ENCODE measurements around the gene THUMPD1. TPM values are rescaled to one million over a fixed set of nuclear protein-coding genes. Genes with fewer than 3 reads are reported as not detected.
A peak's percentile ranks its signal among the peaks of the same experiment; 100 is the strongest.
"Not testable (repeated sequence)": the region's sequence is repeated elsewhere in the genome, so short reads cannot be mapped to it uniquely, and the experiment has no call there.

The THUMPD1 gene
- total and polyA plus RNA-seq, 4 experiments from 2014 or later, result 58.1 to 74.4 (median 73.1) TPM

GRCh38 chr16:20762404-20763123 lies 20.9 kb upstream of the THUMPD1 start:
- DNase-seq, result no peak
- H3K9me3 Mint-ChIP-seq, result peaks cover 0 to 11% (median 4%) of the 10 kb centered on the region in 8 donors
- peak overlapping the region in 6 of 7 donors; percentile 80 to 99 (median 98) for H3K27ac Mint-ChIP-seq
- intact Hi-C loops (cut with micrococcal nuclease), result loop anchor here (1.0 to 5.0 kb wide), 2 partner anchors 21 to 140 kb away; partner anchors contain the start of genes DCUN1D3, LYRM1 and THUMPD1
- Histone ChIP-seq H3K36me3 (ENCODE audit: insufficient read depth, low read length) (no peaks in the 10 kb centered on the region), H3K27me3 (ENCODE audit: insufficient read depth, low read length) (no peaks in the 10 kb centered on the region), H3K9me3 (ENCODE audit: control insufficient read depth in 1 of 2, low read length in 2 of 2) (no peaks in the 10 kb centered on the region), H3K4me3 (ENCODE audit: low read length in 2 of 2) (no peak overlapping the region), H3K4me1 (ENCODE audit: insufficient read depth, low read length) (peaks cover 20% of the 10 kb centered on the region), H3K27ac (ENCODE audit: low read depth, low read length) (peak overlapping the region; percentile 64)
- peaks cover 12 to 34% (median 24%) of the 10 kb centered on the region in 4 donors for H3K4me1 Mint-ChIP-seq
- H3K36me3 Mint-ChIP-seq, result peaks cover 9 to 18% of the 10 kb centered on the region in 2 donors
- CTCF ChIA-PET (ENCODE audit: partially characterized antibody), result interaction anchor here (0.6 to 0.9 kb wide), 2 partner anchors 22 to 866 kb away, joined by 3 to 4 read pairs; no protein-coding TSS in a partner anchor
- POLR2A ChIA-PET (ENCODE audit: partially characterized antibody), result interaction anchor here (4.9 kb wide), 1 partner anchor 21 kb away, joined by 32 read pairs; the partner anchor contains the start of gene THUMPD1
- no peaks in the 10 kb centered on the region for H3K27me3 Mint-ChIP-seq
- peak overlapping the region; percentile 88 to 97 (median 94) for H3K4me3 Mint-ChIP-seq

GRCh38 chr16:20761175-20761574 lies 19.6 kb upstream of the THUMPD1 start:
- peak overlapping the region in 1 of 8 donors; percentile 5 for H3K4me3 Mint-ChIP-seq
- no peak for DNase-seq
- peaks cover 20% of the 10 kb centered on the region for H3K4me1 ChIP-seq (ENCODE audit: insufficient read depth, low read length)
- POLR2A ChIA-PET (ENCODE audit: partially characterized antibody), result interaction anchor here (4.9 kb wide), 1 partner anchor 20 kb away, joined by 32 read pairs; the partner anchor contains the start of gene THUMPD1
- CTCF ChIA-PET (ENCODE audit: partially characterized antibody), result no interaction called here
- no peaks in the 10 kb centered on the region for H3K36me3 ChIP-seq (ENCODE audit: insufficient read depth, low read length)
- H3K36me3 Mint-ChIP-seq, result peaks cover 9 to 18% of the 10 kb centered on the region in 2 donors
- no peaks in the 10 kb centered on the region for H3K27me3 ChIP-seq (ENCODE audit: insufficient read depth, low read length)
- no peak overlapping the region for H3K27ac Mint-ChIP-seq
- intact Hi-C loops (cut with micrococcal nuclease), result loop anchor here (5.0 kb wide), 1 partner anchor 141 kb away; the partner anchor contains the start of genes DCUN1D3 and LYRM1
- no peak overlapping the region for H3K27ac ChIP-seq (ENCODE audit: low read depth, low read length)
- no peaks in the 10 kb centered on the region for H3K27me3 Mint-ChIP-seq
- H3K4me3 ChIP-seq (ENCODE audit: low read length in 2 of 2), result no peak overlapping the region
- peaks cover 0 to 11% (median 5%) of the 10 kb centered on the region in 8 donors for H3K9me3 Mint-ChIP-seq
- peaks cover 12 to 34% (median 24%) of the 10 kb centered on the region in 4 donors for H3K4me1 Mint-ChIP-seq
- no peaks in the 10 kb centered on the region for H3K9me3 ChIP-seq (ENCODE audit: control insufficient read depth in 1 of 2, low read length in 2 of 2)

- peaks cover 20% of the 10 kb centered on the region for H3K4me1 ChIP-seq (ENCODE audit: insufficient read depth, low read length)
- CTCF ChIA-PET (ENCODE audit: partially characterized antibody), result no interaction called here
- Mint-ChIP-seq H3K9me3 (peaks cover 0 to 11% (median 5%) of the 10 kb centered on the region in 8 donors), H3K27ac (no peak overlapping the region), H3K27me3 (no peaks in the 10 kb centered on the region), H3K4me3 (no peak overlapping the region), H3K4me1 (peaks cover 12 to 34% (median 24%) of the 10 kb centered on the region in 4 donors), H3K36me3 (peaks cover 9 to 18% of the 10 kb centered on the region in 2 donors)
- POLR2A ChIA-PET (ENCODE audit: partially characterized antibody), result interaction anchor here (4.9 kb wide), 1 partner anchor 19 kb away, joined by 32 read pairs; the partner anchor contains the start of gene THUMPD1
- no peaks in the 10 kb centered on the region for H3K27me3 ChIP-seq (ENCODE audit: insufficient read depth, low read length)
- H3K27ac ChIP-seq (ENCODE audit: low read depth, low read length), result no peak overlapping the region
- no peaks in the 10 kb centered on the region for H3K36me3 ChIP-seq (ENCODE audit: insufficient read depth, low read length)
- no peak for DNase-seq
- intact Hi-C loops (cut with micrococcal nuclease), result loop anchor here (5.0 kb wide), 1 partner anchor 142 kb away; the partner anchor contains the start of genes DCUN1D3 and LYRM1
- no peak overlapping the region for H3K4me3 ChIP-seq (ENCODE audit: low read length in 2 of 2)
- H3K9me3 ChIP-seq (ENCODE audit: control insufficient read depth in 1 of 2, low read length in 2 of 2), result no peaks in the 10 kb centered on the region
Measured at GRCh38 chr16:20760346-20760745, 18.7 kb upstream of the THUMPD1 start.

GRCh38 chr16:20755799-20756198 lies 14.2 kb upstream of the THUMPD1 start:
- H3K4me1 Mint-ChIP-seq; H3K27me3 Mint-ChIP-seq; H3K4me3 ChIP-seq (ENCODE audit: low read length in 2 of 2); POLR2A ChIA-PET (ENCODE audit: partially characterized antibody); H3K36me3 Mint-ChIP-seq; intact Hi-C loops (cut with micrococcal nuclease); CTCF ChIA-PET (ENCODE audit: partially characterized antibody); H3K27me3 ChIP-seq (ENCODE audit: insufficient read depth, low read length); H3K4me1 ChIP-seq (ENCODE audit: insufficient read depth, low read length); H3K4me3 Mint-ChIP-seq; H3K36me3 ChIP-seq (ENCODE audit: insufficient read depth, low read length); DNase-seq; H3K9me3 ChIP-seq (ENCODE audit: control insufficient read depth in 1 of 2, low read length in 2 of 2); H3K27ac Mint-ChIP-seq; H3K27ac ChIP-seq (ENCODE audit: low read depth, low read length): not testable (repeated sequence)
- H3K9me3 Mint-ChIP-seq, result peaks cover 0 to 21% (median 12%) of the 10 kb centered on the region in 8 donors

- no peak overlapping the region for H3K27ac ChIP-seq (ENCODE audit: low read depth, low read length)
- POLR2A ChIA-PET (ENCODE audit: partially characterized antibody), result no interaction called here
- CTCF ChIA-PET (ENCODE audit: partially characterized antibody), result no interaction called here
- Mint-ChIP-seq H3K36me3 (peaks cover 0 to 7% of the 10 kb centered on the region in 2 donors), H3K4me3 (no peak overlapping the region), H3K9me3 (peaks cover 0 to 20% (median 11%) of the 10 kb centered on the region in 8 donors), H3K4me1 (no peaks in the 10 kb centered on the region), H3K27ac (no peak overlapping the region), H3K27me3 (peaks cover 0 to 6% of the 10 kb centered on the region in 2 donors)
- H3K36me3 ChIP-seq (ENCODE audit: insufficient read depth, low read length), result no peaks in the 10 kb centered on the region
- DNase-seq, result no peak
- no peaks in the 10 kb centered on the region for H3K4me1 ChIP-seq (ENCODE audit: insufficient read depth, low read length)
- H3K9me3 ChIP-seq (ENCODE audit: control insufficient read depth in 1 of 2, low read length in 2 of 2), result peaks cover 0 to 5% of the 10 kb centered on the region in 2 donors
- intact Hi-C loops (cut with micrococcal nuclease), result no loop called here
- no peaks in the 10 kb centered on the region for H3K27me3 ChIP-seq (ENCODE audit: insufficient read depth, low read length)
- no peak overlapping the region for H3K4me3 ChIP-seq (ENCODE audit: low read length in 2 of 2)
Measured at GRCh38 chr16:20755238-20755637, 13.6 kb upstream of the THUMPD1 start.

GRCh38 chr16:20753727-20754126 lies 12.1 kb upstream of the THUMPD1 start:
- ChIA-PET POLR2A (ENCODE audit: partially characterized antibody) (no interaction called here), CTCF (ENCODE audit: partially characterized antibody) (no interaction called here)
- intact Hi-C loops (cut with micrococcal nuclease), result no loop called here
- peaks cover 0 to 22% (median 9%) of the 10 kb centered on the region in 8 donors for H3K9me3 Mint-ChIP-seq
- Histone ChIP-seq H3K27ac (ENCODE audit: low read depth, low read length) (no peak overlapping the region), H3K36me3 (ENCODE audit: insufficient read depth, low read length) (no peaks in the 10 kb centered on the region), H3K4me3 (ENCODE audit: low read length in 2 of 2) (no peak overlapping the region), H3K4me1 (ENCODE audit: insufficient read depth, low read length) (no peaks in the 10 kb centered on the region), H3K9me3 (ENCODE audit: control insufficient read depth in 1 of 2, low read length in 2 of 2) (peaks cover 0 to 5% of the 10 kb centered on the region in 2 donors), H3K27me3 (ENCODE audit: insufficient read depth, low read length) (no peaks in the 10 kb centered on the region)
- H3K27ac Mint-ChIP-seq, result no peak overlapping the region
- no peak for DNase-seq
- peaks cover 0 to 6% of the 10 kb centered on the region in 2 donors for H3K27me3 Mint-ChIP-seq
- no peaks in the 10 kb centered on the region for H3K4me1 Mint-ChIP-seq
- H3K36me3 Mint-ChIP-seq, result no peaks in the 10 kb centered on the region
- no peak overlapping the region for H3K4me3 Mint-ChIP-seq

GRCh38 chr16:20750558-20750957 lies 8.9 kb upstream of the THUMPD1 start:
- peaks cover 0 to 11% of the 10 kb centered on the region in 2 donors for H3K9me3 ChIP-seq (ENCODE audit: control insufficient read depth in 1 of 2, low read length in 2 of 2)
- no peaks in the 10 kb centered on the region for H3K36me3 ChIP-seq (ENCODE audit: insufficient read depth, low read length)
- H3K4me3 ChIP-seq (ENCODE audit: low read length in 2 of 2), result no peak overlapping the region
- H3K4me1 ChIP-seq (ENCODE audit: insufficient read depth, low read length), result no peaks in the 10 kb centered on the region
- ChIA-PET CTCF (ENCODE audit: partially characterized antibody) (no interaction called here), POLR2A (ENCODE audit: partially characterized antibody) (interaction anchor here (1.2 kb wide), 1 partner anchor 13 kb away, joined by 3 read pairs; the partner anchor contains the start of gene ACSM3)
- Mint-ChIP-seq H3K9me3 (peaks cover 0 to 35% (median 21%) of the 10 kb centered on the region in 8 donors), H3K27me3 (peaks cover 0 to 6% of the 10 kb centered on the region in 2 donors), H3K4me3 (no peak overlapping the region), H3K36me3 (peaks cover 4 to 6% of the 10 kb centered on the region in 2 donors), H3K27ac (no peak overlapping the region), H3K4me1 (no peaks in the 10 kb centered on the region)
- H3K27ac ChIP-seq (ENCODE audit: low read depth, low read length), result no peak overlapping the region
- no peaks in the 10 kb centered on the region for H3K27me3 ChIP-seq (ENCODE audit: insufficient read depth, low read length)
- intact Hi-C loops (cut with micrococcal nuclease), result no loop called here
- no peak for DNase-seq
